Natural killer cell (primary cell): ENCODE measurements around the gene ANXA2. TPM values are rescaled to one million over a fixed set of nuclear protein-coding genes. Genes with fewer than 3 reads are reported as not detected.
A peak's percentile ranks its signal among the peaks of the same experiment; 100 is the strongest.

Experiments used
- ATAC-seq, 3 donors: fragments of 150-1000 bp in 2 of 3; fragments of 200-7000 bp in 1 of 3; cut with Tn5 transposase; 1 replicate in 1 of 3; 2 replicates in 2 of 3; pipeline ENCODE4 v1.10.0; 2021; ENCODE audit warnings: mild to moderate bottlenecking in 2 of 3, moderate library complexity in 2 of 3
- DNase-seq, 2 donors: peaks; one replicate each; pipeline versions ENCODE4 v3.0.0 to v3.0.0-alpha.2; 2013 to 2021; ENCODE audit warnings: mixed read lengths in 1 of 2
- H3K27ac ChIP-seq: one replicate; pipeline ENCODE4 v1.5.1; 2013; ENCODE audit warnings: mild to moderate bottlenecking, low read length
- H3K27me3 ChIP-seq: one replicate; pipeline ENCODE4 v1.6.1; 2013; ENCODE audit warnings: low read length; ENCODE audit not compliant: control insufficient read depth, insufficient read depth
- H3K36me3 ChIP-seq: one replicate; pipeline ENCODE4 v1.6.1; 2013; ENCODE audit warnings: low read length; ENCODE audit not compliant: control insufficient read depth, insufficient read depth
- H3K4me1 ChIP-seq: one replicate; pipeline ENCODE4 v1.6.1; 2013; ENCODE audit warnings: low read length; ENCODE audit not compliant: control insufficient read depth, insufficient read depth
- H3K4me3 ChIP-seq: one replicate; pipeline ENCODE4 v1.5.1; 2013; ENCODE audit warnings: low read length
- H3K9me3 ChIP-seq: one replicate; pipeline ENCODE4 v1.6.1; 2013; ENCODE audit warnings: low read length; ENCODE audit not compliant: control insufficient read depth, insufficient read depth
- H3K27ac Mint-ChIP-seq, 2 donors: one replicate each; pipeline ENCODE4 v1.8.0; 2022; ENCODE audit warnings: mild to moderate bottlenecking in 2 of 2, mixed read lengths in 2 of 2, moderate library complexity in 1 of 2
- H3K27me3 Mint-ChIP-seq, 2 donors: one replicate each; pipeline ENCODE4 v1.8.0; 2022; ENCODE audit warnings: low read depth in 2 of 2, mixed read lengths in 2 of 2
- H3K36me3 Mint-ChIP-seq: one replicate; pipeline ENCODE4 v1.8.0; 2022; ENCODE audit warnings: mixed read lengths
- H3K4me1 Mint-ChIP-seq, 2 donors: one replicate each; pipeline ENCODE4 v1.8.0; 2022; ENCODE audit warnings: mixed read lengths in 2 of 2
- H3K4me3 Mint-ChIP-seq: one replicate; pipeline ENCODE4 v1.8.0; 2022; ENCODE audit warnings: mild to moderate bottlenecking, moderate library complexity, mixed read lengths
- H3K9me3 Mint-ChIP-seq, 2 donors: one replicate each; pipeline ENCODE4 v1.8.0; 2022; ENCODE audit warnings: mixed read lengths in 2 of 2
- CTCF ChIP-seq: fragments of 200-600 bp; IDR thresholded peaks from one replicate; pipeline ENCODE4 v1.8.0; 2022; ENCODE audit warnings: antibody characterized with exemption
- WGBS: methylation state at CpG from one replicate; pipeline ENCODE4 v1.1.7; 2013; ENCODE audit warnings: missing lambda C conversion rate; ENCODE audit not compliant: insufficient coverage; 5-methylcytosine and 5-hydroxymethylcytosine counted together
- intact Hi-C: fragments of 100-400 bp; cut with micrococcal nuclease; formaldehyde crosslinking; loops from one replicate; pipeline ENCODE4 v1.14.2; 2022
- total RNA-seq, 4 donors: library from RNA; stranded (reverse); fragments of 120-200 nt in 1 of 4; gene quantifications; one replicate each; pipeline versions ENCODE4 v1.2.3 to v1.2.4, GENCODE V29; 2013 to 2022

The ANXA2 gene
- total RNA-seq, 3 donors from 2014 or later (not counting 1 experiment from before 2014, with no cell fraction given) = 132 to 230 (median 155) TPM

- peaks cover 11% of the 10 kb centered on the region for H3K36me3 ChIP-seq
- no peaks in the 10 kb centered on the region for H3K9me3 ChIP-seq
- H3K4me3 ChIP-seq = no peak overlapping the region
- DNase-seq = no peak
- no peak for TF ChIP-seq CTCF
- Mint-ChIP-seq H3K4me3 (no peak overlapping the region), H3K36me3 (no peaks in the 10 kb centered on the region), H3K27me3 (no peaks in the 10 kb centered on the region), H3K4me1 (peaks cover 52 to 60% of the 10 kb centered on the region in 2 donors), H3K27ac (peak overlapping the region in 1 of 2 donors; percentile 39), H3K9me3 (no peaks in the 10 kb centered on the region)
- intact Hi-C loops = no loop called here
- no peak overlapping the region for H3K27ac ChIP-seq
- WGBS = no CpG with 5 or more reads among the region's 1 CpG
- ATAC-seq = no peak
- no peaks in the 10 kb centered on the region for H3K27me3 ChIP-seq
- H3K4me1 ChIP-seq = peaks cover 16% of the 10 kb centered on the region
Observed at GRCh38 chr15:60387321-60387720, 10.5 kb downstream of the ANXA2 start.

GRCh38 chr15:60386615-60387014 is 11.2 kb downstream of the ANXA2 start:
- TF ChIP-seq CTCF = no peak
- intact Hi-C loops = no loop called here
- Histone ChIP-seq H3K4me1 (peaks cover 16% of the 10 kb centered on the region), H3K36me3 (peaks cover 13% of the 10 kb centered on the region), H3K27ac (no peak overlapping the region), H3K27me3 (no peaks in the 10 kb centered on the region), H3K9me3 (no peaks in the 10 kb centered on the region), H3K4me3 (no peak overlapping the region)
- ATAC-seq = no peak
- Mint-ChIP-seq H3K9me3 (no peaks in the 10 kb centered on the region), H3K4me1 (peaks cover 50 to 56% of the 10 kb centered on the region in 2 donors), H3K27me3 (no peaks in the 10 kb centered on the region), H3K27ac (no peak overlapping the region), H3K36me3 (no peaks in the 10 kb centered on the region), H3K4me3 (no peak overlapping the region)
- no peak for DNase-seq
- 93% methylated on average over 2 of the region's 4 CpGs for WGBS

GRCh38 chr15:60385620-60386552 is 11.9 kb downstream of the ANXA2 start:
- 100% methylated on average over 4 of the region's 7 CpGs for WGBS
- no peaks in the 10 kb centered on the region for H3K9me3 ChIP-seq
- Mint-ChIP-seq H3K36me3 (peaks cover 6% of the 10 kb centered on the region), H3K4me3 (no peak overlapping the region), H3K4me1 (peaks cover 49 to 54% of the 10 kb centered on the region in 2 donors), H3K27me3 (no peaks in the 10 kb centered on the region), H3K9me3 (no peaks in the 10 kb centered on the region), H3K27ac (no peak overlapping the region)
- DNase-seq (no peak), ATAC-seq (no peak)
- no peak overlapping the region for H3K4me3 ChIP-seq
- no peak for TF ChIP-seq CTCF
- intact Hi-C loops = no loop called here
- peaks cover 16% of the 10 kb centered on the region for H3K36me3 ChIP-seq
- no peak overlapping the region for H3K27ac ChIP-seq
- H3K4me1 ChIP-seq = peaks cover 16% of the 10 kb centered on the region
- no peaks in the 10 kb centered on the region for H3K27me3 ChIP-seq
